ENCODE measurements around the gene SMG6. TPM values are rescaled to one million over a fixed set of nuclear protein-coding genes. Genes with fewer than 3 reads are reported as not detected.

Gene SMG6
- polyA plus RNA-seq, 6 donors from 2014 or later, result 0.23 to 5.3 (median 2.6) TPM

GRCh38 chr17:2050300-2051060, 253.1 kb downstream of the SMG6 start:
- DNase-seq, result no peak
- ATAC-seq (ENCODE audit: low read depth in 2 of 2), result peak; percentile 35 to 38
- H3K9me3 Mint-ChIP-seq, result peaks cover 0 to 1% (median 0%) of the 10 kb centered on the region in 7 donors
- peaks cover 29 to 32% (median 32%) of the 10 kb centered on the region in 3 donors for H3K4me1 Mint-ChIP-seq
- peaks cover 5 to 30% (median 27%) of the 10 kb centered on the region in 3 donors for H3K27me3 Mint-ChIP-seq
- H3K27ac Mint-ChIP-seq, result peak overlapping the region in 1 of 6 donors; percentile 4
- H3K4me3 Mint-ChIP-seq, result peak overlapping the region in 1 of 8 donors; percentile 68
- H3K36me3 Mint-ChIP-seq, result no peaks in the 10 kb centered on the region

- H3K4me1 Mint-ChIP-seq, result peaks cover 28 to 29% (median 28%) of the 10 kb centered on the region in 3 donors
- H3K9me3 Mint-ChIP-seq, result peaks cover 0 to 1% (median 0%) of the 10 kb centered on the region in 7 donors
- H3K27ac Mint-ChIP-seq, result peak overlapping the region in 5 of 6 donors; percentile 16 to 91 (median 70)
- peak overlapping the region; percentile 68 to 84 (median 82) for H3K4me3 Mint-ChIP-seq
- peaks cover 5 to 29% (median 27%) of the 10 kb centered on the region in 3 donors for H3K27me3 Mint-ChIP-seq
- DNase-seq, result peak; percentile 94
- peak; percentile 78 to 79 for ATAC-seq (ENCODE audit: low read depth in 2 of 2)
- H3K36me3 Mint-ChIP-seq, result no peaks in the 10 kb centered on the region
These were observed 254.0 kb downstream of the SMG6 start for GRCh38 chr17:2049333-2050299.

DNA sequence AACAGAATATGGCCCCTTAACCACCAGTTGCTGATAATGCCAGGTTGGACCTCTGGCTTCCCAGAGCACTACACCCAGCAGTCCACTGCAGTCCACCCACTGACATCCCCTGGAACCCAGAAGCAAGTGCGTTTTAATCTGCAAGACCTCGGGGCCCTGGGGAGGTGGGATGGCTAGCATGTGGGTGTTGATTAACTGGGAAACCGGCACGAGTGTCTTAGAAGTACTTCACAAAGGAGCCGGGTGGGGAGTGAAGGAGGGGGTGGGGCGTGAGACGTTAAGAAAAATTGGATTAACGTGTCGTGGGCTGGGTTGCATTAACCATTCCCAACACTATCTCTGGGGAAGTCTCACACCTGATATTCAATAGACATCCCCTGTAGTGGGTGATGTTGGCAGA, 254.8 kb downstream of the SMG6 start:
- H3K27me3 Mint-ChIP-seq, result peaks cover 5 to 27% (median 27%) of the 10 kb centered on the region in 3 donors
- DNase-seq, result no peak
- H3K36me3 Mint-ChIP-seq, result no peaks in the 10 kb centered on the region
- peaks cover 23 to 28% (median 26%) of the 10 kb centered on the region in 3 donors for H3K4me1 Mint-ChIP-seq
- H3K27ac Mint-ChIP-seq, result peak overlapping the region in 5 of 6 donors; percentile 16 to 83 (median 70)
- no peak for ATAC-seq (ENCODE audit: low read depth in 2 of 2)
- H3K4me3 Mint-ChIP-seq, result peak overlapping the region; percentile 22 to 84 (median 79)
- H3K9me3 Mint-ChIP-seq, result peaks cover 0 to 1% (median 0%) of the 10 kb centered on the region in 7 donors

DNA sequence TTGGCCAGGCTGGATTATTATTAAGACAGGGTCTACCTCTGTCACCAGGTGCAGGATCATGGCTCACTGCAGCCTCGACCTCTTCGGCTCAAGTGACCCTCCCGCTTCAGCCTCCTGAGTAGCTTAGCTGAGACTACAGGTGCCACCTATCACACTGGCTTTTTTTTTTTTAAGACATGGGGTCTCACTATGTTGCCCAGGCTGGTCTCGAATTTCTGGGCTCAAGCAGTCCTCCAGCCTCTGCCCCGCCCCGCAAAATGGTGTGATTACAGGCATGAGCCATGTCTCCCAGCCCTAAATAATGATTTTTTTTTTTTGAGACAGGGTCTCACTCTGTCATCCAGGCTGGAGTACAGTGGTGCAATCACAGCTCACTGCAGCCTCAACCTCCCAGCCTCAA, 256.0 kb downstream of the SMG6 start:
- H3K4me3 Mint-ChIP-seq, result peak overlapping the region in 2 of 8 donors; percentile 30 to 82
- H3K27me3 Mint-ChIP-seq, result peaks cover 0 to 27% (median 27%) of the 10 kb centered on the region in 3 donors
- ATAC-seq (ENCODE audit: low read depth in 2 of 2), result no peak
- H3K27ac Mint-ChIP-seq, result no peak overlapping the region
- H3K9me3 Mint-ChIP-seq, result peaks cover 0 to 1% (median 0%) of the 10 kb centered on the region in 7 donors
- H3K4me1 Mint-ChIP-seq, result peaks cover 26 to 29% (median 27%) of the 10 kb centered on the region in 3 donors
- DNase-seq, result no peak
- no peaks in the 10 kb centered on the region for H3K36me3 Mint-ChIP-seq

DNA sequence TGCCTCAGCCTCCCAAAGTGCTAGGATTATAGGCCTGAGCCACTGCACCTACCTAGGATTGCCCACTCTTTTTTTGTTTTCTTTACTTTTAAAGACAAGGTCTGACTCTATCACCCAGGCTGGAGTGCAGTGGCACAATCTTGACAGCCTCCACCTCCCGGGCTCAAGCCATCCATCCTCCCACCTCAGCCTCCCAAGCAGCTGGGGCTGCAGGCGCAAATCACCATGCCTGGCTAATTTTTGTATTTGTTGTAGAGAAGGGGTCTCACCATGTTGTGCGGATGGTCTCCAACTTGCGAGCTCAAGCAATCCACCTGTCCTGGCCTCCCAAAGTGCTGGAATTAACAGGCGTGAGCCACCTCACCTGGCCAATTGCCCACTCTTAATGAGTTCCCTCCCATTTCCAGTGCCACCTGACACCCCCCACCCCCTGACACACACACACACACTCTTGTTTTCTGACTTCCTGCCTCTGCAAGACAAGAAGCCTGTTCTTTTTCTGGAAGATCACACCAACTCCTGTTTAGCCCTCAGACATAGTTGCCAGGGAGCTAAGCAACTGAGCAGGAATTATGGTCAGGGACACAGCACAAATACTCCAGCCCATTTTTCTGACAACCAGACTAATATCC, 259.2 kb downstream of the SMG6 start:
- ATAC-seq (ENCODE audit: low read depth in 2 of 2) (no peak), DNase-seq (no peak)
- peak overlapping the region in 1 of 6 donors; percentile 61 for H3K27ac Mint-ChIP-seq
- H3K27me3 Mint-ChIP-seq, result peaks cover 0 to 11% (median 8%) of the 10 kb centered on the region in 3 donors
- no peaks in the 10 kb centered on the region for H3K9me3 Mint-ChIP-seq
- peaks cover 21 to 35% (median 27%) of the 10 kb centered on the region in 3 donors for H3K4me1 Mint-ChIP-seq
- H3K36me3 Mint-ChIP-seq, result no peaks in the 10 kb centered on the region
- H3K4me3 Mint-ChIP-seq, result peak overlapping the region in 5 of 8 donors; percentile 44 to 89 (median 60)

DNA sequence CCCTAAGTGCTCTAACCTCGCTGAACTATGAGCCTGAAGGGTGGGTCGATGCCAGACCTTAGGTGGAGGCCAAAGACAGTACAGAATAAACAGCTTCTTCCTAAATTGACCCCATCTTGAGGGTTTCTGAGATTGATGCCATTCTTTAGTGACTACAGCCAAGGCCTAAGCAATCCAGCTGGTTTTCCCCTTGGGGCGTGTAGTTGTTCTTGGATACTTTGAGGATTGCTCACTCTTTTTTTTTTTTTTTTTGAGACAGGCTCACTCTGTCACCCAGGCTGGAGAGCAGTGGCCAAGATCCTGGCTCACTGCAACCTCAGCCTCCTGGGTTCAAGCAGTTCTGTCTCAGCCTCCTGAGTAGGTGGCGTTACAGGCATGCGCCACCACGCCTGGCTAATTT, 259.8 kb downstream of the SMG6 start:
- peaks cover 18 to 29% (median 21%) of the 10 kb centered on the region in 3 donors for H3K4me1 Mint-ChIP-seq
- no peak for DNase-seq
- ATAC-seq (ENCODE audit: low read depth in 2 of 2), result no peak
- peaks cover 0 to 11% (median 8%) of the 10 kb centered on the region in 3 donors for H3K27me3 Mint-ChIP-seq
- H3K27ac Mint-ChIP-seq, result peak overlapping the region in 2 of 6 donors; percentile 96 to 98
- H3K36me3 Mint-ChIP-seq, result peaks cover 0 to under 1% of the 10 kb centered on the region in 2 donors
- peak overlapping the region in 5 of 8 donors; percentile 29 to 97 (median 89) for H3K4me3 Mint-ChIP-seq
- no peaks in the 10 kb centered on the region for H3K9me3 Mint-ChIP-seq

DNA sequence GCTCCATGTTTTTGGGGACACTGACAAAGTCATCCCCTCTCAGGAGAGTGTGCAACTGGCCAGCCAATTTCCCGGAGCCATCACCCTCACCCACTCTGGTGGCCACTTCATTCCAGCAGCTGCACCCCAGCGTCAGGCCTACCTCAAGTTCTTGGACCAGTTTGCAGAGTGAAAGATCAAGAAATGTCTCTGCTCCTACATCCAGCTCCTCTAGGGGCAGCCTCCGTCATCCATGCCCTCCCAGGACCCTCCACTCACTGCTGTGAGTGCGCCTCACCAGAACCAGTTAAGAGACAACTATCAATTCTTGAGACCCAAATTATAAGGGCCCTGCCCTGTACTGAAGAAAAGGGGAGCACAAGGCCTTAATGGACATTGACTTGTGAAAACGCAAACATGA, 260.7 kb downstream of the SMG6 start:
- peak overlapping the region in 5 of 6 donors; percentile 87 to 98 (median 96) for H3K27ac Mint-ChIP-seq
- peaks cover 0 to 3% (median 2%) of the 10 kb centered on the region in 3 donors for H3K27me3 Mint-ChIP-seq
- no peaks in the 10 kb centered on the region for H3K9me3 Mint-ChIP-seq
- ATAC-seq (ENCODE audit: low read depth in 2 of 2) (no peak), DNase-seq (no peak)
- H3K4me3 Mint-ChIP-seq, result peak overlapping the region; percentile 89 to 97 (median 92)
- peaks cover 14 to 23% (median 20%) of the 10 kb centered on the region in 3 donors for H3K4me1 Mint-ChIP-seq
- peaks cover 0 to 5% of the 10 kb centered on the region in 2 donors for H3K36me3 Mint-ChIP-seq

- no peak for DNase-seq
- Mint-ChIP-seq H3K27me3 (no peaks in the 10 kb centered on the region), H3K36me3 (peaks cover 0 to 5% of the 10 kb centered on the region in 2 donors), H3K27ac (peak overlapping the region; percentile 92 to 98 (median 96)), H3K4me3 (peak overlapping the region; percentile 89 to 97 (median 92)), H3K4me1 (peaks cover 13 to 23% (median 20%) of the 10 kb centered on the region in 3 donors), H3K9me3 (no peaks in the 10 kb centered on the region)
- ATAC-seq (ENCODE audit: low read depth in 2 of 2), result no peak
These were observed 261.2 kb downstream of the SMG6 start for GRCh38 chr17:2042390-2042847.

GRCh38 chr17:2041561-2042389, 261.8 kb downstream of the SMG6 start, which contains the start of gene OVCA2:
OVCA2 (plus strand) TSS chr17:2042022; CDS start chr17:2042048, 26 bp downstream.
- peak; percentile 95 to 96 for ATAC-seq (ENCODE audit: low read depth in 2 of 2)

DNA sequence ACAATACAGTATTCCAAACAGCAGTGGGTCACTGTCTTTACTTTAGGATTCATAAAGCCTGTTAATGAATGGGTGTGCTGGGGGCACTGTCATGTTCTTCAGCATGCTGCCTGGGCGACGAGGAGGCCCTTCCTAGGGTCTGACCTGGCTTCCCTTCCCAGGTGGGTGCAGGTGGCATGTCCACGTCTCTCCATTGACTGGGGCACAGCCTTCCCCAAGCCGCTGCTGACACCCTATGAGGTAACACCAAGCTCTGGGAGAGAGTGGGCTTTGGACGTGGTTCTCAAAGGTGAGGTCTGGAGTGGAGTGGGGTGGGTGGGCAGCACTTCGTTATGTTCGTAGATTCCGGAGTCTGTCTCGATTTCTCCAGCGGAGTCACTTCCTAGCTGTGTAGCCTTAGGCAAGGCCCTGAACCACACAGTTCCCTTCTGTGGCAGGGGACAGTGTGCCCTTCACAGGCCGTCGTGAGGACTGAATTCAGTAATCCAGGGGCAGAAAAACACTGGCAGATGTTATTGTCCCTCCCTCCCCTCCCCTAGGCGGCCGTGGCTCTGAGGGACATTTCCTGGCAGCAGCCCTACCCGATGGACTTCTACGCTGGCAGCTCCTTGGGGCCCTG, 262.5 kb downstream of the SMG6 start:
- peak overlapping the region; percentile 47 to 97 (median 91) for H3K4me3 Mint-ChIP-seq

More at GRCh38 chr17:2041561-2042389, 261.8 kb downstream of the SMG6 start, which contains the start of gene OVCA2:
- peak within 1 kb of the TSS; percentile 92 to 98 (median 96) for H3K27ac Mint-ChIP-seq
- H3K27me3 Mint-ChIP-seq, result no peaks in the 10 kb centered on the region
- peak within 1 kb of the TSS; percentile 89 to 97 (median 92) for H3K4me3 Mint-ChIP-seq
- H3K9me3 Mint-ChIP-seq, result no peaks in the 10 kb centered on the region
- H3K4me1 Mint-ChIP-seq, result peaks cover 13 to 23% (median 20%) of the 10 kb centered on the region in 3 donors
- DNase-seq, result peak; percentile 97
- H3K36me3 Mint-ChIP-seq, result peaks cover 3 to 5% of the 10 kb centered on the region in 2 donors

DNA sequence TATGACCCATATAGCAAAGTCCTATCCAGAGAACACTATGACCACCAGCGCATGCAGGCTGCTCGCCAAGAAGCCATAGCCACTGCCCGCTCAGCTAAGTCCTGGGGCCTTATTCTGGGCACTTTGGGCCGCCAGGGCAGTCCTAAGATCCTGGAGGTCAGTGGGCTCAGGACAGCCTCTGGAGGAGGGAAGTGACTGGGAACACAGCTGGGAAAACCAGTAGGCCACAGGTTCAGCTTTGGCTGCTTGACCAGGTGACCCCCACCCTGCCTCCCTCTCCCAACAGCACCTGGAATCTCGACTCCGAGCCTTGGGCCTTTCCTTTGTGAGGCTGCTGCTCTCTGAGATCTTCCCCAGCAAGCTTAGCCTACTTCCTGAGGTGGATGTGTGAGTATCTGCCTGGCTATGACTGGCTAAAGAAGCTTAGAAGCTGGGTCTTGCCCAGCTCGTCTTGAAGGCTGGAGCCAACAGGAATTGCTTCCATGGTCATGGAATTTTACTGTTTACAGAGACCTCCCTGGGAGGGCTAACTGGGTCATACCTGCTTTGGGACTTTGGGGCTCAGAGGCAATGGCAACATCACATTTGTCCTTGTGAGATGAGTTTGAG, 263.3 kb downstream of the SMG6 start:
- Mint-ChIP-seq H3K4me3 (peak overlapping the region in 7 of 8 donors; percentile 42 to 97 (median 73)), H3K4me1 (peaks cover 13 to 23% (median 20%) of the 10 kb centered on the region in 3 donors), H3K27me3 (no peaks in the 10 kb centered on the region), H3K27ac (peak overlapping the region in 2 of 6 donors; percentile 54 to 67), H3K9me3 (no peaks in the 10 kb centered on the region), H3K36me3 (peaks cover 5 to 7% of the 10 kb centered on the region in 2 donors)
- no peak for DNase-seq
- ATAC-seq (ENCODE audit: low read depth in 2 of 2), result no peak

More for the DNA sequence above, 262.5 kb downstream of the SMG6 start:
- H3K27ac Mint-ChIP-seq, result peak overlapping the region in 4 of 6 donors; percentile 54 to 98 (median 78)
- DNase-seq, result no peak
- peaks cover 5 to 7% of the 10 kb centered on the region in 2 donors for H3K36me3 Mint-ChIP-seq
- H3K27me3 Mint-ChIP-seq, result no peaks in the 10 kb centered on the region
- peaks cover 13 to 23% (median 20%) of the 10 kb centered on the region in 3 donors for H3K4me1 Mint-ChIP-seq
- no peak for ATAC-seq (ENCODE audit: low read depth in 2 of 2)
- no peaks in the 10 kb centered on the region for H3K9me3 Mint-ChIP-seq

Measured in naive B cell (primary cell).